Measurements from ENCODE around the gene SLC35D1. TPM values are rescaled to one million over a fixed set of nuclear protein-coding genes. Genes with fewer than 3 reads are reported as not detected.

The SLC35D1 gene
- total and polyA plus RNA-seq, 2 of the 8 experiments (the other 6 are each of a cell fraction or from before 2014, with no cell fraction given), result 1.2 to 2.7 TPM

- TF ChIP-seq, protein P1, sequence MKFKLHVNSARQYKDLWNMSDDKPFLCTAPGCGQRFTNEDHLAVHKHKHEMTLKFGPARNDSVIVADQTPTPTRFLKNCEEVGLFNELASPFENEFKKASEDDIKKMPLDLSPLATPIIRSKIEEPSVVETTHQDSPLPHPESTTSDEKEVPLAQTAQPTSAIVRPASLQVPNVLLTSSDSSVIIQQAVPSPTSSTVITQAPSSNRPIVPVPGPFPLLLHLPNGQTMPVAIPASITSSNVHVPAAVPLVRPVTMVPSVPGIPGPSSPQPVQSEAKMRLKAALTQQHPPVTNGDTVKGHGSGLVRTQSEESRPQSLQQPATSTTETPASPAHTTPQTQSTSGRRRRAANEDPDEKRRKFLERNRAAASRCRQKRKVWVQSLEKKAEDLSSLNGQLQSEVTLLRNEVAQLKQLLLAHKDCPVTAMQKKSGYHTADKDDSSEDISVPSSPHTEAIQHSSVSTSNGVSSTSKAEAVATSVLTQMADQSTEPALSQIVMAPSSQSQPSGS (IDR thresholded peaks at IDR 0.05; ENCODE audit: low read length), result no peak
- no peak for TF ChIP-seq SP4 (IDR thresholded peaks at IDR 0.05; ENCODE audit: low read length)
- TF ChIP-seq RFX5 (IDR thresholded peaks at IDR 0.05; ENCODE audit: borderline replicate concordance, low read depth, low read length), result no peak
- no peak for TF ChIP-seq SAP30 (IDR thresholded peaks at IDR 0.05; ENCODE audit: insufficient read depth, insufficient replicate concordance, low read length)
- TF ChIP-seq CTCF (IDR thresholded peaks at IDR 0.05; ENCODE audit: control extremely low read depth in 1 of 3, insufficient read depth in 1 of 3, low read depth in 1 of 3, low read length in 3 of 3), result no peak
- TF ChIP-seq POLR2A (IDR thresholded peaks at IDR 0.05; ENCODE audit: control extremely low read depth in 1 of 2, low read depth in 2 of 2, low read length in 2 of 2), result no peak
- TF ChIP-seq E2F6 (IDR thresholded peaks at IDR 0.05), result no peak
- no peak for TF ChIP-seq YY1 (IDR thresholded peaks at IDR 0.05; ENCODE audit: low read depth, low read length)
- TF ChIP-seq, protein P2, sequence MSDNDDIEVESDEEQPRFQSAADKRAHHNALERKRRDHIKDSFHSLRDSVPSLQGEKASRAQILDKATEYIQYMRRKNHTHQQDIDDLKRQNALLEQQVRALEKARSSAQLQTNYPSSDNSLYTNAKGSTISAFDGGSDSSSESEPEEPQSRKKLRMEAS (IDR thresholded peaks at IDR 0.05), result no peak
These were observed 5.4 kb upstream of the SLC35D1 start (continued) for GRCh38 chr1:67059346-67059745.
